Smooth muscle cell (in vitro differentiated cells): ENCODE data around the gene SNX4. TPM values are rescaled to one million over a fixed set of nuclear protein-coding genes. Genes with fewer than 3 reads are reported as not detected.
"Not testable (repeated sequence)": the region's sequence is repeated elsewhere in the genome, so short reads cannot be mapped to it uniquely, and the experiment has no call there.

Experiments used
- DNase-seq: peaks from one replicate; lab custom pipeline; 2025; ENCODE audit not compliant: unreplicated experiment; lab: John Stamatoyannopoulos, UW
- H2AFZ ChIP-seq: fragments of 200-600 bp; sonication (generic); 2 replicates; pipeline ENCODE4 v1.6.0; 2016; ENCODE audit warnings: antibody characterized with exemption, low read depth, mild to moderate bottlenecking
- H3F3A ChIP-seq: fragments of 200-600 bp; sonication (generic); 2 replicates; pipeline ENCODE4 v1.6.0; 2017; ENCODE audit warnings: antibody characterized with exemption, low read depth
- H3K27ac ChIP-seq: fragments of 200-600 bp; sonication (generic); 2 replicates; pipeline ENCODE4 v1.5.1; 2016; ENCODE audit warnings: low read depth, mild to moderate bottlenecking
- H3K27me3 ChIP-seq: fragments of 200-600 bp; sonication (generic); 2 replicates; pipeline ENCODE4 v1.6.1; 2016; ENCODE audit warnings: low read depth, mild to moderate bottlenecking
- H3K36me3 ChIP-seq: fragments of 200-600 bp; sonication (generic); 2 replicates; pipeline ENCODE4 v1.5.1; 2016; ENCODE audit warnings: low read depth
- H3K4me1 ChIP-seq: fragments of 200-600 bp; sonication (generic); 2 replicates; pipeline ENCODE4 v1.5.1; 2016; ENCODE audit warnings: low read depth
- H3K4me2 ChIP-seq: fragments of 200-600 bp; sonication (generic); 2 replicates; pipeline ENCODE4 v1.6.0; 2016; ENCODE audit warnings: mild to moderate bottlenecking
- H3K4me3 ChIP-seq: fragments of 200-600 bp; sonication (generic); 2 replicates; pipeline ENCODE4 v1.5.1; 2016; ENCODE audit warnings: mild to moderate bottlenecking
- H3K79me2 ChIP-seq: fragments of 200-600 bp; sonication (generic); 2 replicates; pipeline ENCODE4 v1.6.0; 2016; ENCODE audit warnings: low read depth, mild to moderate bottlenecking
- H3K9ac ChIP-seq: fragments of 200-600 bp; sonication (generic); 2 replicates; pipeline ENCODE4 v1.6.0; 2016; ENCODE audit warnings: low read depth
- H3K9me3 ChIP-seq: fragments of 200-600 bp; sonication (generic); replicated peaks from 2 replicates; pipeline ENCODE4 v1.5.1; 2016; ENCODE audit warnings: low read depth
- H4K20me1 ChIP-seq: fragments of 200-600 bp; sonication (generic); 2 replicates; pipeline ENCODE4 v1.6.0; 2016; ENCODE audit warnings: low read depth
- WGBS: methylation state at CpG from one replicate; pipeline ENCODE4 v1.1.7; 2016; ENCODE audit warnings: low lambda C conversion rate; 5-methylcytosine and 5-hydroxymethylcytosine counted together
- polyA plus RNA-seq: library from polyadenylated mRNA; unstranded; fragments of >200 nt; fragmentation: Nextera tagmentation; extraction: Ambion mirVana; gene quantifications from 2 replicates; pipeline ENCODE4 v1.2.1, GENCODE V29; 2016
- total RNA-seq: library from RNA; depleted of rRNA; stranded (reverse); fragments of >200 nt; gene quantifications from 2 replicates; pipeline ENCODE4 v1.2.3, GENCODE V29; 2014
- TF ChIP-seq, protein P1 (sequence below): fragments of 200-600 bp; sonication (generic); IDR thresholded peaks from 2 replicates; pipeline ENCODE4 v1.5.1; 2017; ENCODE audit warnings: borderline replicate concordance, mild to moderate bottlenecking, antibody characterized with exemption; ENCODE audit not compliant: insufficient read depth, poor library complexity, severe bottlenecking

Gene SNX4
- total and polyA plus RNA-seq, 2 experiments from 2014 or later, result 24.6 to 32.3 TPM

DNA sequence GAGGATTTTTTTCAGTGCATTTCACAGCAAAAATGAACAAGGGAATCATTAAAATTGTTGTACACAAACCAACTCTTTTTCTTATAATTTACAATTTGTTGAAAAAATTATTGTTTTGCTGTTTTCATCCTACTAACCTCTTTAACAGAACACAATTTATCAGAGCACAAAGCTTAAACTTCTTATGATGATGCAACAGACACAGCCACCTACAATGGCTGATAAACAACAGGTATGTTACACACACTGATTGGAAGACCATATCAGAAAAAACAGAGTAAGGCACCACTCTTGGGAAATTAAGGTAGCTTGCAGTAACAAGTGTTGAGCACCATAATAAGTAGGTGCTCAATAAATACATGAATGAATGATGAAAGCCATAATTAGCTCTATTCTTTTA is 8.9 kb upstream of the SNX4 start:
- Histone ChIP-seq H3K9ac (no peak overlapping the region), H4K20me1 (no peaks in the 10 kb centered on the region), H3K27me3 (no peaks in the 10 kb centered on the region), H3F3A (no peaks in the 10 kb centered on the region), H3K27ac (no peak overlapping the region), H3K79me2 (no peaks in the 10 kb centered on the region), H3K9me3 (no peaks in the 10 kb centered on the region), H3K4me2 (no peak overlapping the region), H3K36me3 (peaks cover 10% of the 10 kb centered on the region), H2AFZ (no peak overlapping the region), H3K4me1 (no peaks in the 10 kb centered on the region), H3K4me3 (no peak overlapping the region)
- DNase-seq, result no peak
- TF ChIP-seq, protein P1, sequence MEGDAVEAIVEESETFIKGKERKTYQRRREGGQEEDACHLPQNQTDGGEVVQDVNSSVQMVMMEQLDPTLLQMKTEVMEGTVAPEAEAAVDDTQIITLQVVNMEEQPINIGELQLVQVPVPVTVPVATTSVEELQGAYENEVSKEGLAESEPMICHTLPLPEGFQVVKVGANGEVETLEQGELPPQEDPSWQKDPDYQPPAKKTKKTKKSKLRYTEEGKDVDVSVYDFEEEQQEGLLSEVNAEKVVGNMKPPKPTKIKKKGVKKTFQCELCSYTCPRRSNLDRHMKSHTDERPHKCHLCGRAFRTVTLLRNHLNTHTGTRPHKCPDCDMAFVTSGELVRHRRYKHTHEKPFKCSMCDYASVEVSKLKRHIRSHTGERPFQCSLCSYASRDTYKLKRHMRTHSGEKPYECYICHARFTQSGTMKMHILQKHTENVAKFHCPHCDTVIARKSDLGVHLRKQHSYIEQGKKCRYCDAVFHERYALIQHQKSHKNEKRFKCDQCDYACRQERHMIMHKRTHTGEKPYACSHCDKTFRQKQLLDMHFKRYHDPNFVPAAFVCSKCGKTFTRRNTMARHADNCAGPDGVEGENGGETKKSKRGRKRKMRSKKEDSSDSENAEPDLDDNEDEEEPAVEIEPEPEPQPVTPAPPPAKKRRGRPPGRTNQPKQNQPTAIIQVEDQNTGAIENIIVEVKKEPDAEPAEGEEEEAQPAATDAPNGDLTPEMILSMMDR, result no peak

DNA sequence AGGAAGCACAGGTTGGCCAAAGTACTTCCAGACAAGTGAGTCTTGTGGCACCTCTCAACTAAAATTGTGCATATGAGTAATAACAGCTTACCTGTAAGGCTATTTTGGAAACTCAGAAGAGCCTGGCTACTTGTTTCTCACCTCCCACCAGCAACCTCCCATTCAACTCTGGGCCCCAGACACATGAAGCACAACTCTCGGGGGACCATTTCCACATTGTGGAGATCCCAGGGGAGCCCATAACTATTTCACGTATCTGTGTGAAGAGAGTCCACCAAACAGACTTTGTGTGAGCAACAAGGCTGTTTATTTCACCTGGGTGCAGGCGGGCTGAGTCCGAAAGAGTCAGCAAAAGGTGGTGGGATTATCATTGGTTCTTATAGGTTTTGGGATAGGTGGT is 5.2 kb upstream of the SNX4 start:
- WGBS, result over 99% methylated on average over 4 of the region's 4 CpGs
- H3K79me2 ChIP-seq, result peaks cover 6% of the 10 kb centered on the region
- H3K36me3 ChIP-seq, result peaks cover 4% of the 10 kb centered on the region
- peaks cover 3% of the 10 kb centered on the region for H3K4me1 ChIP-seq
- H3K27me3 ChIP-seq, result no peaks in the 10 kb centered on the region
- no peak for DNase-seq
- H3K9me3 ChIP-seq, result no peaks in the 10 kb centered on the region
- no peak overlapping the region for H3K9ac ChIP-seq
- TF ChIP-seq, protein P1, result no peak
- no peak overlapping the region for H2AFZ ChIP-seq
- H3K4me3 ChIP-seq, result no peak overlapping the region
- H3K27ac ChIP-seq, result no peak overlapping the region
- no peak overlapping the region for H3K4me2 ChIP-seq
- no peaks in the 10 kb centered on the region for H4K20me1 ChIP-seq
- no peaks in the 10 kb centered on the region for H3F3A ChIP-seq

DNA sequence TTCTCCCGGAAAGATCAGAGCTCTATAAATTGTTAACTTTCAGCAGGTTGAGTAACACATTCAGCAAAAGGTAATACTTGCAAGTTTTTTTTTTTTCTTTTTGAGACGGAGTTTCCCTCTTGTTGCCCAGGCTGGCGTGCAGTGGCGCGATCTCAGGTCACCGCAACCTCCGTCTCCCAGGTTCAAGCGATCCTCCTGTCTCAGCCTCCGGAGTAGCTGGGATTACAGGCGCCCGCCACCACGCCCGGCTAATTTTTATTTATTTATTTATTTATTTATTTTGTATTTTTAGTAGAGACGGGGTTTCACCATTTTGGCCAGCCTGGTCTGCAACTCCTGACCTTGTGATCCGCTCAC is 539 bp upstream of the SNX4 start:
- Histone ChIP-seq H4K20me1 (peaks cover 14% of the 10 kb centered on the region), H3K4me3 (peak overlapping the region; percentile 81), H3K9ac (peak overlapping the region; percentile 75), H2AFZ (peak overlapping the region; percentile 96), H3K79me2 (peaks cover 49% of the 10 kb centered on the region), H3K4me2 (peak overlapping the region; percentile 90), H3K27ac (peak overlapping the region; percentile 73), H3K4me1 (peaks cover 14% of the 10 kb centered on the region)
- not testable (repeated sequence) for H3K27me3 ChIP-seq, H3K36me3 ChIP-seq, DNase-seq, H3K9me3 ChIP-seq, H3F3A ChIP-seq
- WGBS, result 90% methylated on average over 15 of the region's 15 CpGs

DNA sequence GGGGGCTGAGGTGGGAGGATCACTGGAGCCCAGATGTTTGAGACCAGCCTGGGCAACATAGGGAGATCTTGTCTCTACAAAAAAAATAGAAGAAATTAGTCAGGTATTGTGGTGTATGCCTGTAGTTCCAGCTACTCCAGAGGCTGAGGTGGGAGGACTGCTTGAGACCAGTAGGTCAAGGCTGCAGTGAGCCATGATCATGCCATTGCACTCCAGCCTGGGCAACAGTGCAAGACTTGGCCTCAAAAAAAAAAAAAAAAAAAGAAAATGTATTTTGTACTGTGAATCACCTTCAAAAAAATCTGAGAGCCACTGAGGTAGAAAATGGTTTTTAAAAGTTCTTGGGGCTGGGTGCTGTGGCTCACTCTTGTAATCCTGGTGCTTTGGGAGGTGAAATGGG is 4.6 kb downstream of the SNX4 start:
- Histone ChIP-seq H3K27me3 (no peaks in the 10 kb centered on the region), H3K4me3 (no peak overlapping the region), H2AFZ (no peak overlapping the region), H3K9ac (no peak overlapping the region), H4K20me1 (peaks cover 43% of the 10 kb centered on the region), H3K36me3 (peaks cover 7% of the 10 kb centered on the region), H3F3A (no peaks in the 10 kb centered on the region), H3K27ac (no peak overlapping the region), H3K79me2 (peaks cover 97% of the 10 kb centered on the region), H3K4me2 (no peak overlapping the region), H3K9me3 (no peaks in the 10 kb centered on the region), H3K4me1 (peaks cover 13% of the 10 kb centered on the region)
- TF ChIP-seq, protein P1, result no peak
- no peak for DNase-seq
